Osteoblast (primary cell): ENCODE data around the gene PRKN. TPM values are rescaled to one million over a fixed set of nuclear protein-coding genes. Genes with fewer than 3 reads are reported as not detected.

Source experiments
- DNase-seq: peaks from one replicate; pipeline ENCODE4 v3.0.0; 2011; ENCODE audit warnings: low spot score, mixed read lengths; ENCODE audit not compliant: insufficient read length; ENCODE audit errors: missing footprints
- H2AFZ ChIP-seq: 2 replicates; pipeline ENCODE4 v1.6.0; 2011; ENCODE audit warnings: mild to moderate bottlenecking, low read length
- H3K27ac ChIP-seq: 2 replicates; pipeline ENCODE4 v1.5.1; 2011; ENCODE audit warnings: mild to moderate bottlenecking, low read depth, low read length, moderate library complexity
- H3K27me3 ChIP-seq: 2 replicates; pipeline ENCODE4 v1.6.0; 2012; ENCODE audit warnings: mild to moderate bottlenecking, control low read depth, inconsistent platforms, low read length, moderate library complexity; ENCODE audit not compliant: insufficient read depth
- H3K36me3 ChIP-seq: 2 replicates; pipeline ENCODE4 v1.5.1; 2011; ENCODE audit warnings: mild to moderate bottlenecking, low read length, control low read depth, moderate library complexity; ENCODE audit not compliant: insufficient read depth
- H3K4me1 ChIP-seq: 2 replicates; pipeline ENCODE4 v1.5.1; 2011; ENCODE audit warnings: mild to moderate bottlenecking, low read length, control low read depth, moderate library complexity; ENCODE audit not compliant: insufficient read depth
- H3K4me2 ChIP-seq: 2 replicates; pipeline ENCODE4 v1.6.0; 2011; ENCODE audit warnings: mild to moderate bottlenecking, low read length; ENCODE audit not compliant: insufficient read depth
- H3K4me3 ChIP-seq: fragments of 200-600 bp; sonication (generic); 3 replicates; pipeline ENCODE4 v1.5.1; 2012; ENCODE audit warnings: mild to moderate bottlenecking, low read length, inconsistent platforms; ENCODE audit not compliant: insufficient read depth
- H3K79me2 ChIP-seq: 2 replicates; pipeline ENCODE4 v1.6.0; 2012; ENCODE audit warnings: mild to moderate bottlenecking, low read length, control low read depth, inconsistent platforms; ENCODE audit not compliant: insufficient read depth
- H3K9me3 ChIP-seq: 2 replicates; pipeline ENCODE4 v1.5.1; 2011; ENCODE audit warnings: low read depth, low read length, control low read depth
- H4K20me1 ChIP-seq: 2 replicates; pipeline ENCODE4 v1.6.0; 2012; ENCODE audit warnings: mild to moderate bottlenecking, low read length, control low read depth; ENCODE audit not compliant: insufficient read depth
- total RNA-seq: library from RNA; depleted of rRNA; stranded (reverse); fragments of >200 nt; gene quantifications from 2 replicates; pipeline ENCODE4 v1.2.3, GENCODE V29; 2012
- TF ChIP-seq, protein P1 (sequence below): IDR thresholded peaks from 2 replicates; pipeline ENCODE4 v1.5.1; 2011; ENCODE audit warnings: mild to moderate bottlenecking, low read depth, low read length, moderate library complexity; ENCODE audit errors: extremely low read depth

Gene PRKN
- total RNA-seq, 1 donor: 2.9 TPM

DNA sequence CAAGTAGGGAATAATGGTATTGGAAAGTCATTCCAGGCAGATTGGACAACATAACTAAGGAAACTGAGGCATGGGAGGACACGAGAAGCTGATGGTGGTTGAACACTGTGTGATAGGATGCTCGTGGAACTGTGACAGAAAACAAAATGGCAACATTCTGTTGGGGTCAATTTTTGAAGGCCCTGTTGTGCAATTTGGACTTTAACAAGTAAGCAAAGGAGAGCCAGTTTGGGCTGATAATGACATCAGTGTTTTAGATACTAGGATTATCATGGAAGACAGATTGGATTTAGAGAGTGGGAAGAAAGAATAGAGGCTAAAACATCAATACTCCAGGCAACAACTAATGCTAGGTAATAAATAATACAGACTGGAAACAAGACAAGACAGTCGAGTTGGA lies 53.1 kb downstream of the PRKN start:
- TF ChIP-seq, protein P1, sequence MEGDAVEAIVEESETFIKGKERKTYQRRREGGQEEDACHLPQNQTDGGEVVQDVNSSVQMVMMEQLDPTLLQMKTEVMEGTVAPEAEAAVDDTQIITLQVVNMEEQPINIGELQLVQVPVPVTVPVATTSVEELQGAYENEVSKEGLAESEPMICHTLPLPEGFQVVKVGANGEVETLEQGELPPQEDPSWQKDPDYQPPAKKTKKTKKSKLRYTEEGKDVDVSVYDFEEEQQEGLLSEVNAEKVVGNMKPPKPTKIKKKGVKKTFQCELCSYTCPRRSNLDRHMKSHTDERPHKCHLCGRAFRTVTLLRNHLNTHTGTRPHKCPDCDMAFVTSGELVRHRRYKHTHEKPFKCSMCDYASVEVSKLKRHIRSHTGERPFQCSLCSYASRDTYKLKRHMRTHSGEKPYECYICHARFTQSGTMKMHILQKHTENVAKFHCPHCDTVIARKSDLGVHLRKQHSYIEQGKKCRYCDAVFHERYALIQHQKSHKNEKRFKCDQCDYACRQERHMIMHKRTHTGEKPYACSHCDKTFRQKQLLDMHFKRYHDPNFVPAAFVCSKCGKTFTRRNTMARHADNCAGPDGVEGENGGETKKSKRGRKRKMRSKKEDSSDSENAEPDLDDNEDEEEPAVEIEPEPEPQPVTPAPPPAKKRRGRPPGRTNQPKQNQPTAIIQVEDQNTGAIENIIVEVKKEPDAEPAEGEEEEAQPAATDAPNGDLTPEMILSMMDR: no peak
- H2AFZ ChIP-seq: no peak overlapping the region
- H3K4me2 ChIP-seq: no peak overlapping the region
- no peaks in the 10 kb centered on the region for H3K4me1 ChIP-seq
- H3K27me3 ChIP-seq: no peaks in the 10 kb centered on the region
- no peaks in the 10 kb centered on the region for H4K20me1 ChIP-seq
- H3K4me3 ChIP-seq: no peak overlapping the region
- no peak for DNase-seq
- no peaks in the 10 kb centered on the region for H3K79me2 ChIP-seq
- H3K27ac ChIP-seq: no peak overlapping the region
- H3K9me3 ChIP-seq: no peaks in the 10 kb centered on the region
- H3K36me3 ChIP-seq: no peaks in the 10 kb centered on the region

DNA sequence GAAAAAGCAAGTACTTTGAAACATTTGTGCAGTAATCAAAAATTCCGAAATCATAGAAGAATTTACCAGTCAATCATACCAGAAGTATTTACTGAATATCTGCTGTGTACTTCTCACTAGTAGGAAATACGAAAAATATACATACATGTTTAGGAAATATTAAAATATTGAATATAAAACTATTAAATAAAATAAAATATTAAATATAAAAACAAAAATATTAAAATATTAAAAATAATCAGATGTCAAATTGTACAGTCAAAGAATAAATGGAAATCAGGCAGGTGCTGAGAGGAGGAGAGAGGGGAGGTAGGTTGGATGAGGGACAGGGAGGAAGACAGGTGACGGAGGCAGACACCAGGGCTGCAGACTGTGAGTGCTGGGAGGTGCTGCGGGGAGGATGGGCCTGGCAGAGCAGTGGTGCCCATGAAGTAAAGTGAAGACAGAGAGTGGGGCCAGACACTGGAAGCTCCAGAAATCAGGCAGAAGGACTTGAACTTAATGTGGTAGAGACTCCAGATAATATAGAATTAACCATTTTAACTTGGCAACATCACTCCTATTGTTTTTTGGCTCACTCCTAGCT lies 55.9 kb downstream of the PRKN start:
- H3K36me3 ChIP-seq: no peaks in the 10 kb centered on the region
- TF ChIP-seq, protein P1: no peak
- no peak overlapping the region for H3K4me3 ChIP-seq
- H3K4me2 ChIP-seq: no peak overlapping the region
- H2AFZ ChIP-seq: no peak overlapping the region
- no peaks in the 10 kb centered on the region for H3K27me3 ChIP-seq
- no peaks in the 10 kb centered on the region for H3K4me1 ChIP-seq
- no peaks in the 10 kb centered on the region for H4K20me1 ChIP-seq
- peaks cover 2% of the 10 kb centered on the region for H3K9me3 ChIP-seq
- DNase-seq: no peak
- no peak overlapping the region for H3K27ac ChIP-seq
- H3K79me2 ChIP-seq: no peaks in the 10 kb centered on the region

DNA sequence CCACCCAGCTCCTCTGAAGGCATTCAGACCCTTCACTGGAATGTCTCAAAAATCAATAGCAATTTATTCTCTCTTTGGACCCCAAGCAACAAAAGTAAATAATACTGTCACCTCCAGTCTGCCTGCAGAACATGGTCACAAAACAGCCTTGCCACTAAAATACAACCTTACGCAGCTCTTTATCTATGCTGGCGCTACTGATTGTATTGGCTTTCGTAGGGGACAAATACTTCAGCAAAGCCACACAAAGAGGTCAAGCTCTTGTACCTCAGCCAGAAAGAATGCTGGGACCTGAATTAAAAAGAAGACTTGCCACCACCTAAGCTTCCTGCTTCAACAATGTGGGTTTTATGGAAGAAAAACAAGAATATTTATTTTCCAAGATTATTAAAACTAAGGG lies 57.2 kb downstream of the PRKN start:
- no peak for DNase-seq
- no peaks in the 10 kb centered on the region for H3K36me3 ChIP-seq

DNA sequence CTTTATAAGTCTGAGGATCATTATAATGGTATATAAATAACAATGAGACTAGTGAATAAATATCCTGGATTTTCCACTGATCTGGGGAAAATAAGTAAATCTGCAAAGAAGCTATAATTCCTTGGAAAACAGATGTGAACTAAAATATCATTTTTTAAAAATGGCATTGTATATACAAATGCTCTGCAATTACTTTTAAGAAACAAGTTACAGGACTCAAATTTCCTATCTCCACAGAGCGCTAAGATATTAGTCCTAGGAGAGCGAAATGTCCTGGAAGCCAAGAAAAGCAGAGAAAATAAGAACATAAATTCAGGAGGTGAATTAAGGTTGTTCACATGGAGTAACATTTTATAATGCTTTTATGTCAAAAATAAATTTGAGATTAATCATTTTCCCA lies 61.3 kb downstream of the PRKN start:
- Histone ChIP-seq H3K4me3 (no peak overlapping the region), H3K27ac (no peak overlapping the region), H2AFZ (no peak overlapping the region), H3K79me2 (no peaks in the 10 kb centered on the region), H3K36me3 (no peaks in the 10 kb centered on the region), H3K27me3 (no peaks in the 10 kb centered on the region), H3K4me2 (no peak overlapping the region), H4K20me1 (no peaks in the 10 kb centered on the region), H3K4me1 (no peaks in the 10 kb centered on the region), H3K9me3 (peaks cover 2% of the 10 kb centered on the region)
- TF ChIP-seq, protein P1: no peak
- DNase-seq: no peak

More for the DNA sequence above, 57.2 kb downstream of the PRKN start:
- Histone ChIP-seq H4K20me1 (no peaks in the 10 kb centered on the region), H3K4me1 (no peaks in the 10 kb centered on the region), H3K27me3 (no peaks in the 10 kb centered on the region), H3K4me2 (no peak overlapping the region), H3K4me3 (no peak overlapping the region), H3K79me2 (no peaks in the 10 kb centered on the region), H2AFZ (no peak overlapping the region), H3K27ac (no peak overlapping the region), H3K9me3 (peaks cover 2% of the 10 kb centered on the region)
- TF ChIP-seq, protein P1: no peak
